H4 (cell line): ENCODE results near the gene DUSP16. TPM values are rescaled to one million over a fixed set of nuclear protein-coding genes. Genes with fewer than 3 reads are reported as not detected.
"Not testable (repeated sequence)": the region's sequence is repeated elsewhere in the genome, so short reads cannot be mapped to it uniquely, and the experiment has no call there.

Experiments used
- DNase-seq: peaks from one replicate; pipeline ENCODE4 v3.0.0-alpha.2; 2015; ENCODE audit warnings: low spot score
- total RNA-seq: library from RNA; depleted of rRNA; stranded (reverse); fragments of >200 nt; shearing (Covaris generic); gene quantifications from 2 replicates; pipeline ENCODE4 v1.2.3, GENCODE V29; 2014; rRNA removed

Gene DUSP16
- 9.7 and 13.7 TPM in 2 replicates for total RNA-seq

DNA sequence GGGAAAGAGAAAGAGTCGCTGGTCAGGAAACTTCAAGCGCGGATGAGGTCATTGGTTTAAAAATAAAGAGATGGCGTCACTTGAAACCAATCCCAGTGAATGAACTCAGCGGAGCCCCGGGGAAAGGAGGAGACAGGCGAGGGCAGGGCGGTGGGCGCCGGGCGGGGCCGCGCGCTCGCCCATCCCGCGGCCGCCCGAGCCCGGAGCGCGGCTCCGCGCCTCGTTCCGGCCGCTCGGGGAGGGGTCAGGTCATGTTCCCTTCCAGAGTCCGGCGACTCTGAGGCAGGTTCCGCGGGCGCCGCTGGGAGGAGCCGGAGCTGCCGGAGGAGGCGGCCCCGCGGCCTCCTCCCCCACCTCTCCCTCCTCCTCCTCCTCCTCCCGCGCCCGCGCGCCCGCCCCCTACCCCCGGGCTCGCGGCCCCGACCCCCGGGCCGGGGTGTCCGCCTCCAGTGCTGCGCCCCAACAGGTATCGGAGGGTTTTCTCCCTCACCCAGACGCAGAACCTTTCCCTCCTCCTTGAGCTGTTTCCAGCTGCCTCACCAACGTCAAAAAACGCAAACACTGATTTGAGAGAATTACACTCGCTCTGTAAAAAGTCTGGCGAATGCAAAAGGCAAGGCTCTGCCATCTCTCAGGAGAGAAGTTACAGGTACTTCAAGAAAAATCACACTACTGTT, at the start of gene DUSP16:
Gene DUSP16 (minus strand): TSS at position 279 of the 677 bp plus-strand sequence. CDS start 41,765 bp downstream, outside the sequence.
- peak; percentile 95 for DNase-seq

DNA sequence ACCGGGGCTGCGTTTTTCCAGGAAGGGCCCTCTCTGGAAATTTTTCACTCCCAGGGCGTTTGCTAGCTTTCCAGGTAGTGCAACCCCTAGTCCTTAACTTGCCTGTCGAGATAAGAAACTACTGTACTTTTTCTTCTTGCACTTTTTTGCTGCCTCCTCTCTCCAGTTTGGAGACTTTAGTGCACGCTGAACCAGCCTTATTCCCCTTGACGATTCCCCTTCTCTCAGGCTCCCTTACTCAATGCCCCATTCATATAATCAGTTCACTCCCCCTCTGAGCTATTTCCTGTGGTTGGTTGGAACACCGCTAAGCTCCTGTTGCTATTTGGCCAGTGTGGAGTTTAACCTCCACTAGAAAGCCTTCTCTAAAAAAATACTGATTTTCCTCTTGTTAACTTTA, 49.7 kb upstream of the DUSP16 start:
- peak; percentile 33 for DNase-seq

GRCh38 chr12:12611512-12612306, 49.0 kb upstream of the DUSP16 start, which contains the start of gene CREBL2:
TSS of gene CREBL2 (plus strand) at chr12:12611876. CDS start at chr12:12612173, 297 bp downstream.
- DNase-seq = peak; percentile 98

- DNase-seq = no peak
Observed at GRCh38 chr12:12610711-12611110, 48.0 kb upstream of the DUSP16 start.

- no peak for DNase-seq
Observed at GRCh38 chr12:12609692-12610091, 47.0 kb upstream of the DUSP16 start.

- peak; percentile 23 for DNase-seq
Observed at GRCh38 chr12:12608557-12608957, 45.9 kb upstream of the DUSP16 start.

GRCh38 chr12:12606781-12607589, 44.3 kb upstream of the DUSP16 start:
- peak; percentile 72 for DNase-seq

DNA sequence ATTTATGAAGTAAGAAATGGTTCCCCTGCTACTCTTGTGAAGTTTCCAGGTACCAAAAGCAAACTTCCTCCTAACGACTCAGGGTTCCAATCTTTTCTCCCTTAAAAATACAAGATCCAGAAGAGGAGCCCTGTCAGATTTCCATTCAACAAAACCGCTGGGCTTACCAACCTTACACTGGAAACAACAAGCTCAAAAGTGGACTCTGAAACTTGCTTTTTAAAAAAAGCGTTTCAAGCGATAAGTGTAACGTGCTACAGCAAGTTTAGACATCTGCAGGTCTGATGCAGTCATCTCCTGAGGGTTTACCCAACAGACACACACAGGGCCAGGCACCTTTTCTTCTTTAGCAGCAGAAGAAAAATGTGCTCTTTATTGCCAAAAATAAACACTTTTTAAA, 42.1 kb upstream of the DUSP16 start:
- DNase-seq = no peak

GRCh38 chr12:12600659-12601058, 38.0 kb upstream of the DUSP16 start:
- DNase-seq = no peak

GRCh38 chr12:12599750-12600643, 37.3 kb upstream of the DUSP16 start:
- DNase-seq = no peak

DNA sequence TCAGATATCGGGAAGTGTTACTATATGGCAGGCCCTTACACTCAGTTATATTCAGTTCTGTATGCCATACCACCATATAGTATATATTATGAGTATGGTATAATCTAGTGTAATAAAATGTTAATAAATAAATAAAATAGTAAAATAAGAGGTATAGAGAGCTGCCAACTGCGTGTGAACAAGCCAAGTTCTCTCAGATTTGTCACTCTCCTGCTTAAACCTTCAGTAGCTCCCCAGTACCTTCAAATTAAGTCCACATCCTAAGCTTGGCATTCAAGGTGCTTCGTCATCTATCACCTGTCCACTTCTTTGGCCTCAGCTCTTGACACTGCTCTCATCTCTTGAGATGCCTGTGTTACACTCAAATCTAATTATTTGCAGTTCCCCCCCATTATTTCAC, 36.2 kb upstream of the DUSP16 start:
- DNase-seq = no peak

DNA sequence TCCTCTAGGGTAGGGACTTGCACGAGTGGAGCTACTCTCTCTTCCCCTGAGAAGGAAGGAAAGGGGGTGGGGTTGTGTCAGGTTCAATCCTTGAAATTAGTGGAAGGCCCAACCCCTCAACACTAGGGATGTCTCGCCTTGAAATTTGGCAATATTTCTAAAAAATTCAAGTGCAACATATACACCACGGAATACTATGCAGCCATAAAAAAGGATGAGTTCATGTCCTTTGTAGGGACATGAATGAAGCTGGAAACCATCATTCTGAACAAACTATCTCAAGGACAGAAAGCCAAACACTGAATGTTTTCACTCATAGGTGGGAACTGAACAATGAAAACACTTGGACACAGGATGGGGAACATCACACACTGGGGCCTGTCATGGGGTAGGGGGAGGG, 33.9 kb upstream of the DUSP16 start:
- DNase-seq = not testable (repeated sequence)

DNA sequence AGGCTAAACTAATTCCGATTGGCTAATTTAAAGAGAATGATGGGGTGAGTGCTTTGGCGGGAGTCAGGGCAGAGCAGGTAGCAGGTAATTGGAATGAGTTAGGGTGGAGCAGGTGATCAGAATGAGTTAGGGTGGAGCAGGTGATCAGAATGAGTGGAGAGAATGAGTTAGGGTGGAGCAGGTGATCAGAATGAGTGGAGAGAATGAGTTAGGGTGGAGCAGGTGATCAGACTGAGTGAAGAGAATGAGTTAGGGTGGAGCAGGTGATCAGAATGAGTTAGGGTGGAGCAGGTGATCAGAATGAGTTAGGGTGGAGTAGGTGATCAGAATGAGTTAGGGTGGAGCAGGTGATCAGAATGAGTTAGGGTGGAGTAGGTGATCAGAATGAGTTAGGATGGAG, 33.3 kb upstream of the DUSP16 start:
- DNase-seq = not testable (repeated sequence)

GRCh38 chr12:12592930-12593329, 30.3 kb upstream of the DUSP16 start:
- peak; percentile 24 for DNase-seq

DNA sequence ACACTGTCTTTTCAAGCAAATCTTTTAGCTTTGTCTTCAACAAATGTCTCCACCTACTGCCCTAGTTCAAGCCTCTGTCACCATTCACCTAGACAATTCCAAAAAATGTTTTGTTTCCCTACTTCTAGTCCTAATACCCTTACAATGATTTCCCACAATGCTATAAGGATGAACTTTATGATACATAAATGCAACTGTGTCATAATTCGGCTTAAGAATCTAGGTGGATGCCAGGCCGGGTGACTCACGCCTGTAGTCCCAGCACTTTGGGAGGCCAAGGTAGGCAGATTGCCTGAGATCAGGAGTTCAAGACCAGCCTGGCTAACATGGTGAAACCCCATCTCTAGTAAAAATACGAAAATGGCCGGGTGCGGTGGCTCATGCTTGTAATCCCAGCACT, 28.3 kb upstream of the DUSP16 start:
- DNase-seq = no peak

DNA sequence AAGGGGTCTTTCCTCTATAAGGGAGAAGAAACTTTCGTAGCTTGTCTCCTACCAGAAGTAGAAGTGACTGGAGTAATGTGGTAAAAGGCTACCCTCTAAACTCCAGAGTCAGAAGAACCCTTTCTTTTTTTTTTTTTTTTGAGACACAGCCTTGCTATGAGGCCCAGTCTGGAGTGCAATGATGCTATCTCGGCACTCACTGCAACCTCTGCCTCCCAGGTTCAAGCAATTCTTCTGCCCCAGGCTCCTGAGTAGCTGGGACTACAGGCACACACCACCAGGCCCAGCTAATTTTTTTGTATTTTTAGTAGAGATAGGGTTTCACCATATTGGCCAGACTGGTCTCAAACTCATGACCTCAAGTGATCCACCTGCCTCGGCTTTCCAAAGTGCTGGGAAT, 25.8 kb upstream of the DUSP16 start:
- DNase-seq = not testable (repeated sequence)

DNA sequence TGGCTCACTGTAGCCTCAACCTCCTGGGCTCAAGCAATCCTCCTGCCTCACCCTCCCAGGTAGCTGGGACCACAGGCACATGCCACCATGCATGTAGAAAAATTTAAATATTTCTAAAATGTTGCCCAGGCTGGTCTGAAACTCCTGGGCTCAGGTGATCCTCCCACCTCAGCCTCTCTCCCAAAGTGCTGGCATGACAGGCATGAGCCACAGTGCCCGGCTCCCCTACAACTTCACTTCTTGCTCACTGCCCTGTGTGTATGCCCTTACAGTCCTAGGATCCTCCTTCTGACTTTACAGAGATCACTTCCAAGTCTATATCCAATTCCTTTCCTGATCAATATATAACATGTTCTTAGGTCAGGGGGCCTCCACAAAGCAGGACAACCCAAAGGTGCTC, 25.2 kb upstream of the DUSP16 start:
- no peak for DNase-seq

DNA sequence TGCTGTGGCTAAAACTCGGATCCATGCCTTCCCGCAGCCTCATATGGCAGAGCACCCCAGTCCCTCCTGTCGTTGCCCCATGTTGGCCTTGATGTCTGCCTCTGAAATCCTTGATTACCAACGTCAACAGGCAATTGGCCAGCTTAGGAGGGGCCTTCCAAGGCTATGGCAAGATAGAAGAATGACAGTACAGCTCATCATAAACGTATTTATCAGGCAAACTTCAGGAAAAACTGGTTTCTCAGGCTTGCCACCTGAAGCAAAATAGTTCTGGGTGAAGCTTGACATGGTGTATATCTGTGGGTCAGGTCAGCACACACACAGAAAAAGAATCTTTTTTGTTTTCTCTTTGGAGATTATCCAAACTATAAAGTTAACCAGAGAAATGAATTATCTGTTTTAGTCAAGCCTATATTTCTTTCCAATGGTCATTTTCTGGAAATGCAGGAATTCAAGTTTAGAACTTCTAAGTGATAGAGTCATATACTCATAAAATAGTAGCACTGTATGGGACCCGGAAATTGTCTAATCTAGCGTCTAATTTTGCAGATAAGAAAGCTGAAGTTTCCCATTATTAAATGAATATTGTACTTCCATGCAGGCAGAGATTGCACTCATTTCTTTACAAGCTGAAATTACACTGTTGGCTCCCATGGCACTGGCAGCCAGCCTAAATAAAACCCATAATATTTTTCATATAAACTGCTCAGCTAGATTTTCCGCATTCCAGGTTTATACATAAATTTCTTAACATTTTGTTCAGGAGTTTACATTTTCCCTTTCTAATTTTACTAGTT, 24.4 kb upstream of the DUSP16 start:
- DNase-seq = no peak

DNA sequence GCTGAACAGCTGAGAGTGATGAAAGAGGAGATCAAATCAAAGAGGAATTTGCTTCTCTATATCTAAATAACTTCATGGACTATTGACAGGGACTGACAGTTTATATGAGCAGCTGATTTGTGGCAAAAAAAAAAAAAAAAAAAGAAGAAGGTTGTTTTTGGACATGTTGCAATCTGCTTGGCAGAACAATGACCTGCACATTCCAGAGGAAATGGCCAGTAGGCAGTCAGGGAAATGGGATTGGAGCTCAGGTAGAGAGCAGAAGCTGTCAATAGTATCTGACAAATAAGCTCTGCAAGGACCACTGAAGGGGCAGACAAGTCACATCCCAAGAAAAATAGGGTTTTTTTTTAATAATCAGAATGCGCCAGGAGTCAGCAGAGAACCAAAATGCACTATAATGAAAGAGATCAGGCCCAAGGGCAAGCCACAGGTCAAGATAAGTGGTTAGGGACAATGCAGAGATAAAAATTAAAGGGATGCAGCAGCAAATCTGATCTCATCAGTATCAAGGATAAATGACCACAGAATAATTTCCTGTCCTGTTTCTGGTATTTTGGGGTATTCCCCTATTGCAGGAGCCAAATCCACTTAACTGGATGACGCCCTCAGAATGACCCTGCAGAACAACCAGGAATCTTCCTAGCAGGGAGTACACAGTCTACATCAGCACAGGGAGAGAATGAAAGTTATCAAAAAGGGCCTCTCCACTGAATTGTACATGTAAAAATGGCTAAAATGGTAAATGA, 22.6 kb upstream of the DUSP16 start:
- no peak for DNase-seq
